ENCODE measurements around the gene IMMP2L.
"Not testable (repeated sequence)": the region's sequence is repeated elsewhere in the genome, so short reads cannot be mapped to it uniquely, and the experiment has no call there.

IMMP2L gene

GRCh38 chr7:111301891-111302290, 260.4 kb downstream of the IMMP2L start:
- Mint-ChIP-seq H3K9me3 (peaks cover 1% of the 10 kb centered on the region), H3K4me1 (ENCODE audit: low read depth) (peaks cover 9% of the 10 kb centered on the region), H3K27ac (no peak overlapping the region), H3K4me3 (no peak overlapping the region), H3K36me3 (ENCODE audit: low read depth) (peaks cover 5% of the 10 kb centered on the region), H3K27me3 (no peaks in the 10 kb centered on the region)
- no peak for DNase-seq

- Mint-ChIP-seq H3K4me1 (ENCODE audit: low read depth) (no peaks in the 10 kb centered on the region), H3K9me3 (no peaks in the 10 kb centered on the region), H3K27me3 (no peaks in the 10 kb centered on the region), H3K4me3 (no peak overlapping the region), H3K27ac (no peak overlapping the region), H3K36me3 (ENCODE audit: low read depth) (peaks cover 6% of the 10 kb centered on the region)
- DNase-seq = no peak
These were observed 267.8 kb downstream of the IMMP2L start for GRCh38 chr7:111294494-111294893.

GRCh38 chr7:111292026-111292470, 270.2 kb downstream of the IMMP2L start:
- peaks cover 19% of the 10 kb centered on the region for H3K36me3 Mint-ChIP-seq (ENCODE audit: low read depth)
- no peak for DNase-seq
- H3K9me3 Mint-ChIP-seq = peaks cover 2% of the 10 kb centered on the region

GRCh38 chr7:111290982-111291381, 271.3 kb downstream of the IMMP2L start:
- H3K4me3 Mint-ChIP-seq = no peak overlapping the region
- H3K4me1 Mint-ChIP-seq (ENCODE audit: low read depth) = no peaks in the 10 kb centered on the region
- no peak overlapping the region for H3K27ac Mint-ChIP-seq
- DNase-seq = no peak
- peaks cover 2% of the 10 kb centered on the region for H3K9me3 Mint-ChIP-seq
- no peaks in the 10 kb centered on the region for H3K27me3 Mint-ChIP-seq
- H3K36me3 Mint-ChIP-seq (ENCODE audit: low read depth) = peaks cover 19% of the 10 kb centered on the region

More at GRCh38 chr7:111292026-111292470, 270.2 kb downstream of the IMMP2L start:
- H3K27ac Mint-ChIP-seq = no peak overlapping the region
- no peak overlapping the region for H3K4me3 Mint-ChIP-seq
- no peaks in the 10 kb centered on the region for H3K27me3 Mint-ChIP-seq
- H3K4me1 Mint-ChIP-seq (ENCODE audit: low read depth) = no peaks in the 10 kb centered on the region

GRCh38 chr7:111290419-111290818, 271.9 kb downstream of the IMMP2L start:
- Mint-ChIP-seq H3K4me3 (no peak overlapping the region), H3K27me3 (no peaks in the 10 kb centered on the region)

GRCh38 chr7:111288441-111288840, 273.9 kb downstream of the IMMP2L start:
- H3K27me3 Mint-ChIP-seq; H3K4me1 Mint-ChIP-seq (ENCODE audit: low read depth); H3K9me3 Mint-ChIP-seq; H3K27ac Mint-ChIP-seq; DNase-seq; H3K4me3 Mint-ChIP-seq: not testable (repeated sequence)
- peaks cover 19% of the 10 kb centered on the region for H3K36me3 Mint-ChIP-seq (ENCODE audit: low read depth)

More at GRCh38 chr7:111290419-111290818, 271.9 kb downstream of the IMMP2L start:
- Mint-ChIP-seq H3K36me3 (ENCODE audit: low read depth) (peaks cover 19% of the 10 kb centered on the region), H3K4me1 (ENCODE audit: low read depth) (no peaks in the 10 kb centered on the region), H3K27ac (no peak overlapping the region), H3K9me3 (peaks cover 2% of the 10 kb centered on the region)
- DNase-seq = no peak

- no peaks in the 10 kb centered on the region for H3K9me3 Mint-ChIP-seq
- H3K4me1 Mint-ChIP-seq (ENCODE audit: low read depth) = no peaks in the 10 kb centered on the region
- H3K36me3 Mint-ChIP-seq (ENCODE audit: low read depth) = peaks cover 4% of the 10 kb centered on the region
- H3K27ac Mint-ChIP-seq = no peak overlapping the region
- H3K27me3 Mint-ChIP-seq = no peaks in the 10 kb centered on the region
- DNase-seq = no peak
- H3K4me3 Mint-ChIP-seq = no peak overlapping the region
These were observed 279.7 kb downstream of the IMMP2L start for GRCh38 chr7:111282626-111283025.

GRCh38 chr7:111274857-111275256, 287.4 kb downstream of the IMMP2L start:
- Mint-ChIP-seq H3K36me3 (ENCODE audit: low read depth) (peaks cover 11% of the 10 kb centered on the region), H3K4me3 (no peak overlapping the region), H3K9me3 (no peaks in the 10 kb centered on the region), H3K27ac (no peak overlapping the region), H3K27me3 (no peaks in the 10 kb centered on the region), H3K4me1 (ENCODE audit: low read depth) (no peaks in the 10 kb centered on the region)
- no peak for DNase-seq

- H3K4me3 Mint-ChIP-seq = no peak overlapping the region
- H3K4me1 Mint-ChIP-seq (ENCODE audit: low read depth) = no peaks in the 10 kb centered on the region
- no peak for DNase-seq
- no peaks in the 10 kb centered on the region for H3K9me3 Mint-ChIP-seq
- H3K27ac Mint-ChIP-seq = no peak overlapping the region
- peaks cover 11% of the 10 kb centered on the region for H3K36me3 Mint-ChIP-seq (ENCODE audit: low read depth)
- no peaks in the 10 kb centered on the region for H3K27me3 Mint-ChIP-seq
These were observed 290.2 kb downstream of the IMMP2L start for GRCh38 chr7:111272092-111272491.

GRCh38 chr7:111270794-111271193, 291.5 kb downstream of the IMMP2L start:
- not testable (repeated sequence) for H3K27ac Mint-ChIP-seq; H3K27me3 Mint-ChIP-seq; H3K4me1 Mint-ChIP-seq (ENCODE audit: low read depth); H3K4me3 Mint-ChIP-seq; H3K9me3 Mint-ChIP-seq; DNase-seq
- peaks cover 11% of the 10 kb centered on the region for H3K36me3 Mint-ChIP-seq (ENCODE audit: low read depth)

GRCh38 chr7:111268941-111269340, 293.4 kb downstream of the IMMP2L start:
- Mint-ChIP-seq H3K4me1 (ENCODE audit: low read depth) (peaks cover 2% of the 10 kb centered on the region), H3K27ac (no peak overlapping the region), H3K27me3 (no peaks in the 10 kb centered on the region)

GRCh38 chr7:111266613-111267012, 295.7 kb downstream of the IMMP2L start:
- H3K27ac Mint-ChIP-seq = no peak overlapping the region
- H3K9me3 Mint-ChIP-seq = no peaks in the 10 kb centered on the region
- H3K4me3 Mint-ChIP-seq = no peak overlapping the region
- no peak for DNase-seq
- H3K4me1 Mint-ChIP-seq (ENCODE audit: low read depth) = peaks cover 2% of the 10 kb centered on the region
- no peaks in the 10 kb centered on the region for H3K36me3 Mint-ChIP-seq (ENCODE audit: low read depth)
- no peaks in the 10 kb centered on the region for H3K27me3 Mint-ChIP-seq

More at GRCh38 chr7:111268941-111269340, 293.4 kb downstream of the IMMP2L start:
- peaks cover 10% of the 10 kb centered on the region for H3K36me3 Mint-ChIP-seq (ENCODE audit: low read depth)
- H3K4me3 Mint-ChIP-seq = no peak overlapping the region
- DNase-seq = no peak
- H3K9me3 Mint-ChIP-seq = no peaks in the 10 kb centered on the region

- H3K4me3 Mint-ChIP-seq = no peak overlapping the region
- DNase-seq = no peak
- no peak overlapping the region for H3K27ac Mint-ChIP-seq
- H3K4me1 Mint-ChIP-seq (ENCODE audit: low read depth) = peaks cover 2% of the 10 kb centered on the region
- H3K27me3 Mint-ChIP-seq = no peaks in the 10 kb centered on the region
- H3K36me3 Mint-ChIP-seq (ENCODE audit: low read depth) = no peaks in the 10 kb centered on the region
- no peaks in the 10 kb centered on the region for H3K9me3 Mint-ChIP-seq
These were observed 296.9 kb downstream of the IMMP2L start for GRCh38 chr7:111265394-111265793.

GRCh38 chr7:111264981-111265380, 297.3 kb downstream of the IMMP2L start:
- Mint-ChIP-seq H3K4me1 (ENCODE audit: low read depth) (peaks cover 2% of the 10 kb centered on the region), H3K27me3 (no peaks in the 10 kb centered on the region), H3K4me3 (no peak overlapping the region), H3K36me3 (ENCODE audit: low read depth) (no peaks in the 10 kb centered on the region), H3K9me3 (no peaks in the 10 kb centered on the region), H3K27ac (no peak overlapping the region)
- DNase-seq = no peak

GRCh38 chr7:111264111-111264868, 298.0 kb downstream of the IMMP2L start:
- no peaks in the 10 kb centered on the region for H3K27me3 Mint-ChIP-seq
- peaks cover 2% of the 10 kb centered on the region for H3K4me1 Mint-ChIP-seq (ENCODE audit: low read depth)
- no peak overlapping the region for H3K27ac Mint-ChIP-seq
- no peak overlapping the region for H3K4me3 Mint-ChIP-seq
- H3K36me3 Mint-ChIP-seq (ENCODE audit: low read depth) = no peaks in the 10 kb centered on the region
- no peak for DNase-seq
- H3K9me3 Mint-ChIP-seq = no peaks in the 10 kb centered on the region

Data from activated T-cell treated with anti-CD3 and anti-CD28 coated beads, Interleukin-2, amount 50 U/mL, for 24 hours (primary cell).